Endothelial cell of umbilical vein (primary cell): ENCODE results near the gene ZNF280C. TPM values are rescaled to one million over a fixed set of nuclear protein-coding genes. Genes with fewer than 3 reads are reported as not detected.

Experiments
- BruUV-seq: library from RNA; stranded (reverse); fragments of 400-500 nt; replicated peaks from 2 replicates; lab custom pipeline; 2021; lab: Mats Ljungman, UMichigan
- CTCF ChIA-PET: fragments of 300-600, 350-600 bp; sonication (Branson Sonifier 250); formaldehyde crosslinking; loops from one replicate; lab custom pipeline; 2021; ENCODE audit warnings: antibody characterized with exemption, inconsistent platforms; lab: Charles Lee
- POLR2A ChIA-PET: fragments of 300-600, 350-600 bp; sonication (Branson Sonifier 250); formaldehyde crosslinking; loops from one replicate; lab custom pipeline; 2021; ENCODE audit warnings: antibody characterized with exemption, inconsistent platforms; lab: Charles Lee
- DNase-seq: peaks from one replicate; pipeline ENCODE4 v3.0.0-alpha.2; 2011; ENCODE audit warnings: low read depth, low spot score
- FAIRE-seq: peaks from 2 replicates; lab custom pipeline; 2011; peaks lifted over from hg19 to GRCh38; lab: Jason Lieb, UNC
- H2AFZ ChIP-seq: 2 replicates; pipeline ENCODE4 v1.6.0; 2012; ENCODE audit warnings: low read depth, low read length, control low read depth, inconsistent platforms
- H3K27ac ChIP-seq: 2 replicates; pipeline ENCODE4 v1.5.1; 2011; ENCODE audit warnings: low read depth, mild to moderate bottlenecking, control low read depth, low read length, moderate library complexity; ENCODE audit not compliant: insufficient read depth
- H3K27me3 ChIP-seq, 2 experiments: 2 replicates each; pipeline versions ENCODE4 v1.6.0 to v1.6.1; 2011; ENCODE audit warnings: low read length in 2 of 2, mixed read lengths in 1 of 2; ENCODE audit not compliant: control insufficient read depth in 2 of 2, insufficient read depth in 2 of 2
- H3K36me3 ChIP-seq, 2 experiments: 2 replicates in 1 of 2; 3 replicates in 1 of 2; pipeline ENCODE4 v1.5.1; 2011; ENCODE audit warnings: low read length in 2 of 2, mild to moderate bottlenecking in 1 of 2, moderate library complexity in 1 of 2; ENCODE audit not compliant: control insufficient read depth in 2 of 2, insufficient read depth in 2 of 2; ENCODE audit errors: extremely low read depth in 1 of 2
- H3K4me1 ChIP-seq: 3 replicates; pipeline ENCODE4 v1.5.1; 2011; ENCODE audit warnings: mild to moderate bottlenecking, low read length; ENCODE audit not compliant: control insufficient read depth, insufficient read depth; ENCODE audit errors: extremely low read depth
- H3K4me2 ChIP-seq: 2 replicates; pipeline ENCODE4 v1.6.1; 2011; ENCODE audit warnings: low read length, control low read depth, mixed read lengths; ENCODE audit not compliant: insufficient read depth
- H3K4me3 ChIP-seq, 3 experiments: fragments of 200-600 bp in 1 of 3; sonication (generic), shearing (Covaris generic) in 1 of 3; replicated peaks in 1 of 3; 2 replicates each; pipeline ENCODE4 v1.5.1; 2011 to 2016; ENCODE audit warnings: control low read depth in 3 of 3, low read length in 3 of 3, mild to moderate bottlenecking in 2 of 3, inconsistent platforms in 1 of 3, low read depth in 1 of 3, moderate library complexity in 1 of 3; ENCODE audit not compliant: insufficient read depth in 1 of 3
- H3K79me2 ChIP-seq: 2 replicates; pipeline ENCODE4 v1.6.0; 2012; ENCODE audit warnings: low read length, inconsistent platforms; ENCODE audit not compliant: control insufficient read depth, insufficient read depth
- H3K9ac ChIP-seq: replicated peaks from 2 replicates; pipeline ENCODE3; 2011; ENCODE audit warnings: low read length, control low read depth; ENCODE audit not compliant: insufficient read depth; ENCODE audit errors: extremely low read depth
- H3K9me1 ChIP-seq: replicated peaks from 3 replicates; pipeline ENCODE4 v1.6.0; 2011; ENCODE audit warnings: mild to moderate bottlenecking, low read length; ENCODE audit not compliant: control insufficient read depth, insufficient read depth; ENCODE audit errors: extremely low read depth
- H3K9me3 ChIP-seq: replicated peaks from 2 replicates; pipeline ENCODE4 v1.5.1; 2012; ENCODE audit warnings: low read length, inconsistent platforms; ENCODE audit not compliant: control insufficient read depth, insufficient read depth
- H4K20me1 ChIP-seq: replicated peaks from 2 replicates; pipeline ENCODE3; 2011; ENCODE audit warnings: mild to moderate bottlenecking, low read length; ENCODE audit not compliant: control insufficient read depth, insufficient read depth; ENCODE audit errors: extremely low read depth
- CTCF ChIP-seq, 2 donors: IDR thresholded peaks; 1 replicate in 1 of 2; 2 replicates in 1 of 2; pipeline ENCODE4 v1.5.1; 2011; ENCODE audit warnings: low read length in 2 of 2, mild to moderate bottlenecking in 2 of 2, moderate library complexity in 2 of 2, control low read depth in 1 of 2, inconsistent platforms in 1 of 2, low read depth in 1 of 2; ENCODE audit not compliant: insufficient read depth in 1 of 2; ENCODE audit errors: extremely low read depth in 1 of 2
- EZH2 ChIP-seq: IDR thresholded peaks from 2 replicates; pipeline ENCODE4 v1.6.1; 2012; ENCODE audit warnings: borderline replicate concordance, low read depth, mild to moderate bottlenecking, moderate library complexity, low read length, inconsistent platforms; ENCODE audit not compliant: severe bottlenecking
- FOS ChIP-seq: IDR thresholded peaks from 2 replicates; pipeline ENCODE4 v1.6.1; 2011; ENCODE audit warnings: mild to moderate bottlenecking, low read length, moderate library complexity, borderline replicate concordance; ENCODE audit not compliant: insufficient read depth
- GATA2 ChIP-seq: IDR thresholded peaks from 2 replicates; pipeline ENCODE4 v1.7.0; 2011; ENCODE audit warnings: low read depth, mild to moderate bottlenecking, moderate library complexity, mixed read lengths, low read length; ENCODE audit not compliant: insufficient read length, insufficient read depth
- JUN ChIP-seq: IDR thresholded peaks from 2 replicates; pipeline ENCODE4 v1.6.1; 2011; ENCODE audit warnings: borderline replicate concordance, low read depth; ENCODE audit not compliant: insufficient read length, insufficient read depth
- MAX ChIP-seq: IDR thresholded peaks from 2 replicates; pipeline ENCODE4 v1.6.1; 2011; ENCODE audit not compliant: insufficient read depth, insufficient read length
- MYC ChIP-seq: IDR thresholded peaks from one replicate; pipeline ENCODE4 v1.6.1; 2011; ENCODE audit warnings: mild to moderate bottlenecking, low read depth, low read length
- POLR2A ChIP-seq: IDR thresholded peaks from 2 replicates; pipeline ENCODE4 v1.6.1; 2012; ENCODE audit warnings: low read depth, mild to moderate bottlenecking, control low read depth, low read length
- POLR2AphosphoS5 ChIP-seq: IDR thresholded peaks from 2 replicates; pipeline ENCODE4 v1.6.1; 2012; ENCODE audit warnings: low read depth, mild to moderate bottlenecking, control low read depth, low read length, moderate library complexity; ENCODE audit not compliant: insufficient read depth
- dilution Hi-C: fragments of 300-500 bp; cut with MboI; formaldehyde crosslinking; loops from one replicate; pipeline ENCODE4 v1.15.0; 2019; ENCODE audit warnings: low sequenced_read_pairs; ENCODE audit not compliant: extremely low pct_ligation_motif_present
- intact Hi-C: fragments of 100-400 bp; cut with micrococcal nuclease; formaldehyde crosslinking; loops from one replicate; pipeline ENCODE4 v1.10.0; 2022
- polyA plus RNA-seq, 4 experiments: library from polyadenylated mRNA; depleted of rRNA in 3 of 4; stranded (reverse) in 3 of 4; unstranded in 1 of 4; fragments of >200 nt; gene quantifications; 2 replicates each; pipeline versions ENCODE4 v1.2.1 to v1.2.3, GENCODE V29; 2011 to 2012; ENCODE audit warnings: missing spikeins in 1 of 4
- total RNA-seq: library from RNA; stranded (reverse); gene quantifications from 2 replicates; pipeline ENCODE4 v1.2.3, GENCODE V29; 2021

Gene ZNF280C
- total and polyA plus RNA-seq, 2 donors (not counting 3 experiments of a cell fraction or from before 2014, with no cell fraction given), result 3.2 to 7.7 TPM

GRCh38 chrX:130251671-130252070, 17.0 kb downstream of the ZNF280C start:
- dilution Hi-C loops (no loop called here), intact Hi-C loops (no loop called here)
- Histone ChIP-seq H3K4me2 (no peak overlapping the region), H3K9ac (no peak overlapping the region), H2AFZ (no peak overlapping the region), H3K27ac (no peak overlapping the region), H3K4me3 (no peak overlapping the region), H3K9me3 (no peaks in the 10 kb centered on the region), H4K20me1 (no peaks in the 10 kb centered on the region), H3K79me2 (peaks cover 5% of the 10 kb centered on the region), H3K36me3 (no peaks in the 10 kb centered on the region), H3K27me3 (no peaks in the 10 kb centered on the region), H3K9me1 (no peaks in the 10 kb centered on the region), H3K4me1 (no peaks in the 10 kb centered on the region)
- FAIRE-seq, result no peak
- BruUV-seq, result no TSS peak
- POLR2A ChIA-PET, result no interaction called here
- TF ChIP-seq MYC (no peak), POLR2A (no peak), JUN (no peak), GATA2 (no peak), POLR2AphosphoS5 (no peak), FOS (no peak), MAX (no peak), CTCF (IDR thresholded peaks at IDR 0.05; ENCODE audit: extremely low read depth in 1 of 2, insufficient read depth in 1 of 2, low read depth in 1 of 2, low read length in 2 of 2) (no peak), EZH2 (no peak)
- CTCF ChIA-PET, result no interaction called here
- DNase-seq, result no peak
